Hepatocyte (in vitro differentiated cells): ENCODE data around the gene C1orf167.

Experiments used
- CTCF ChIP-seq: fragments of 200-600 bp; sonication (generic); IDR thresholded peaks from 2 replicates; pipeline ENCODE4 v1.5.1; 2016; ENCODE audit warnings: antibody characterized with exemption, mild to moderate bottlenecking; ENCODE audit not compliant: poor library complexity
- EZH2 ChIP-seq: fragments of 200-600 bp; sonication (generic); IDR thresholded peaks from 2 replicates; pipeline ENCODE4 v1.6.1; 2016; ENCODE audit warnings: antibody characterized with exemption, mild to moderate bottlenecking, borderline replicate concordance
- EZH2phosphoT487 ChIP-seq: fragments of 200-600 bp; sonication (generic); IDR thresholded peaks from one replicate; pipeline ENCODE4 v1.6.1; 2018; ENCODE audit warnings: antibody characterized with exemption, mild to moderate bottlenecking, low read depth, moderate library complexity; ENCODE audit not compliant: unreplicated experiment, severe bottlenecking

- TF ChIP-seq EZH2 (no peak), CTCF (no peak), EZH2phosphoT487 (no peak)
Observed at GRCh38 chr1:11730429-11730891, 31.5 kb upstream of the C1orf167 start.
